CD8-positive, alpha-beta memory T cell (primary cell): ENCODE measurements around the gene EIF4EBP2. TPM values are rescaled to one million over a fixed set of nuclear protein-coding genes. Genes with fewer than 3 reads are reported as not detected.

Source experiments
- CTCF ChIA-PET: fragments of 350-600 bp; sonication (Branson Sonifier 250); formaldehyde crosslinking; loops from one replicate; lab custom pipeline; 2021; ENCODE audit warnings: antibody characterized with exemption; lab: Charles Lee
- POLR2A ChIA-PET: fragments of 350-600 bp; sonication (Branson Sonifier 250); formaldehyde crosslinking; loops from one replicate; lab custom pipeline; 2021; ENCODE audit warnings: antibody characterized with exemption; lab: Charles Lee
- DNase-seq, 5 donors: peaks; one replicate each; pipeline versions ENCODE4 v3.0.0 to v3.0.0-alpha.2; 2020 to 2022; ENCODE audit warnings: mixed read lengths in 1 of 5
- H3K27ac ChIP-seq: one replicate; pipeline ENCODE4 v1.7.0; 2013; ENCODE audit warnings: low read depth, mild to moderate bottlenecking, low read length, moderate library complexity
- H3K27me3 ChIP-seq: 2 replicates; pipeline ENCODE4 v1.7.0; 2013; ENCODE audit warnings: low read length, mild to moderate bottlenecking; ENCODE audit not compliant: insufficient read depth, poor library complexity, severe bottlenecking
- H3K36me3 ChIP-seq: 2 replicates; pipeline ENCODE4 v1.7.0; 2013; ENCODE audit warnings: mild to moderate bottlenecking, low read length, moderate library complexity; ENCODE audit not compliant: insufficient read depth
- H3K4me1 ChIP-seq: 2 replicates; pipeline ENCODE4 v1.7.0; 2013; ENCODE audit warnings: mild to moderate bottlenecking, low read length, moderate library complexity; ENCODE audit not compliant: insufficient read depth
- H3K4me3 ChIP-seq: 2 replicates; pipeline ENCODE4 v1.7.0; 2013; ENCODE audit warnings: mild to moderate bottlenecking, low read length
- H3K9me3 ChIP-seq: 2 replicates; pipeline ENCODE4 v1.7.0; 2013; ENCODE audit warnings: mild to moderate bottlenecking, low read length
- H3K27ac Mint-ChIP-seq, 8 donors: one replicate each; pipeline ENCODE4 v1.8.0; 2020 to 2021; ENCODE audit warnings: mixed read lengths in 8 of 8, mild to moderate bottlenecking in 6 of 8, inconsistent platforms in 3 of 8, moderate library complexity in 3 of 8
- H3K27me3 Mint-ChIP-seq, 2 donors: one replicate each; pipeline ENCODE4 v1.8.0; 2020 to 2021; ENCODE audit warnings: mixed read lengths in 2 of 2, mild to moderate bottlenecking in 1 of 2, moderate library complexity in 1 of 2
- H3K36me3 Mint-ChIP-seq, 3 donors: one replicate each; pipeline ENCODE4 v1.8.0; 2020 to 2021; ENCODE audit warnings: mixed read lengths in 3 of 3, inconsistent platforms in 1 of 3, mild to moderate bottlenecking in 1 of 3
- H3K4me1 Mint-ChIP-seq, 3 donors: one replicate each; pipeline ENCODE4 v1.8.0; 2020 to 2021; ENCODE audit warnings: mixed read lengths in 3 of 3, inconsistent platforms in 1 of 3, mild to moderate bottlenecking in 1 of 3
- H3K4me3 Mint-ChIP-seq, 7 donors: one replicate each; pipeline ENCODE4 v1.8.0; 2020 to 2021; ENCODE audit warnings: mixed read lengths in 7 of 7, mild to moderate bottlenecking in 6 of 7, moderate library complexity in 4 of 7, inconsistent platforms in 2 of 7
- H3K9me3 Mint-ChIP-seq, 5 donors: one replicate each; pipeline ENCODE4 v1.8.0; 2020 to 2022; ENCODE audit warnings: mixed read lengths in 5 of 5, mild to moderate bottlenecking in 3 of 5, moderate library complexity in 2 of 5, inconsistent platforms in 1 of 5
- polyA plus RNA-seq: library from polyadenylated mRNA; unstranded; fragments of 300-500 nt; fragmentation: Illumina TruSeq; gene quantifications from one replicate; pipeline ENCODE4 v1.2.3, GENCODE V29; 2021
- total RNA-seq, 2 experiments: library from RNA; stranded (reverse); gene quantifications; one replicate each; pipeline ENCODE4 v1.2.3, GENCODE V29; 2021

Gene EIF4EBP2
- total and polyA plus RNA-seq, 3 experiments from 2014 or later: 44.4 to 61.9 (median 45.8) TPM

- H3K27me3 Mint-ChIP-seq: peaks cover 25% of the 10 kb centered on the region in 2 donors
- POLR2A ChIA-PET: no interaction called here
Measured at GRCh38 chr10:70474780-70475179, 70.8 kb downstream of the EIF4EBP2 start.

GRCh38 chr10:70475661-70476060 is 71.7 kb downstream of the EIF4EBP2 start:
- no peak for DNase-seq
- H3K9me3 Mint-ChIP-seq: no peaks in the 10 kb centered on the region
- Histone ChIP-seq H3K36me3 (no peaks in the 10 kb centered on the region), H3K27ac (no peak overlapping the region), H3K27me3 (peaks cover 8% of the 10 kb centered on the region), H3K4me1 (peaks cover 35% of the 10 kb centered on the region), H3K4me3 (no peak overlapping the region), H3K9me3 (no peaks in the 10 kb centered on the region)
- peaks cover 24 to 25% of the 10 kb centered on the region in 2 donors for H3K27me3 Mint-ChIP-seq
- CTCF ChIA-PET: no interaction called here
- H3K36me3 Mint-ChIP-seq: no peaks in the 10 kb centered on the region
- peaks cover 30 to 43% (median 36%) of the 10 kb centered on the region in 3 donors for H3K4me1 Mint-ChIP-seq
- POLR2A ChIA-PET: no interaction called here
- H3K27ac Mint-ChIP-seq: no peak overlapping the region
- no peak overlapping the region for H3K4me3 Mint-ChIP-seq

More at GRCh38 chr10:70474780-70475179, 70.8 kb downstream of the EIF4EBP2 start:
- no peaks in the 10 kb centered on the region for H3K36me3 Mint-ChIP-seq
- Histone ChIP-seq H3K4me1 (peaks cover 26% of the 10 kb centered on the region), H3K27ac (no peak overlapping the region), H3K4me3 (no peak overlapping the region), H3K27me3 (peaks cover 8% of the 10 kb centered on the region), H3K9me3 (no peaks in the 10 kb centered on the region), H3K36me3 (no peaks in the 10 kb centered on the region)
- CTCF ChIA-PET: interaction anchor here (1.4 kb wide), 1 partner anchor 14 kb away, joined by 3 read pairs; no protein-coding TSS in a partner anchor
- no peaks in the 10 kb centered on the region for H3K9me3 Mint-ChIP-seq
- H3K4me1 Mint-ChIP-seq: peaks cover 22 to 34% (median 27%) of the 10 kb centered on the region in 3 donors
- no peak for DNase-seq
- no peak overlapping the region for H3K27ac Mint-ChIP-seq
- peak overlapping the region in 2 of 7 donors; percentile 12 for H3K4me3 Mint-ChIP-seq

DNA sequence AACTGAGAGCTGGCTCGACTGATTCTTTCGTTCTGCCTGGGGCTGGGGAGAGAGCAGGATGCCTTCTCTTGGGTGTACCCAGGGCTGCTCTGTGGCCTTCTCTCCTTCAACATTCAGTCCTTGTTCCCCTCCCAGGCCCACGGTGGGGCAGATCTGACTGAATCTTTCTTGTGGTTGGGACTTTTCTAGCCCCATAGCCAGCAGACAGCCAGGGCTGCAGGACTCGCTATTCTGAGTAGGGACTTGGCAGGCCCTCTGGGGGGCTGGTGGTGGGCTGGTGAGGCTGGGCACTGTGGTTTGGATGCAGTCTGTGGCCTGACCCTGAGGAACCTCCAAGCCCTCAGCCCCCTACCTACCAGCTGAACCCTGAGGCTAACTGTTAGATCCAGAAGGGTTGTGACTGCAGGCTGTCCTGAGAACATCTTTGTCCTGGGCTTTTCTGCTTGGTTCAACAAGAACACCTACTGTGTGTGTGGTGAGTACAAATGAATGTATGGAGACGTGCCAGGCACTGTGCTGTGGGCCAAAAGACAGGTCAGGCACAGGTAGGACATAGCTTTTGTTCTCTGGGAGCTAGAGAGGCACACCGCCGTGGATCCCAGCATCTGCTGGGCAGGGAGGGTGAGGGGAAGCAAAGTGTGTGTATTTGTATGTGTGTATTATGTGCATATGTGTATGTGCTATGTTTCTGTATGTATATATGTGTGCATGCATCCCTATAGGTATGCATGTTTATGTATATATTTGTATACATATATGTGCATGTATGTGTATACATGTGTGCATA is 72.5 kb downstream of the EIF4EBP2 start:
- H3K4me3 Mint-ChIP-seq: peak overlapping the region in 2 of 7 donors; percentile 66 to 78
- H3K4me3 ChIP-seq: no peak overlapping the region
- no peaks in the 10 kb centered on the region for H3K36me3 Mint-ChIP-seq

GRCh38 chr10:70477661-70478162 is 73.8 kb downstream of the EIF4EBP2 start:
- Mint-ChIP-seq H3K27me3 (peaks cover 20 to 25% of the 10 kb centered on the region in 2 donors), H3K4me1 (peaks cover 33 to 52% (median 39%) of the 10 kb centered on the region in 3 donors), H3K9me3 (no peaks in the 10 kb centered on the region), H3K36me3 (no peaks in the 10 kb centered on the region), H3K27ac (peak overlapping the region in 7 of 8 donors; percentile 25 to 80 (median 41)), H3K4me3 (peak overlapping the region; percentile 67 to 90 (median 73))
- CTCF ChIA-PET: interaction anchor here (1.2 kb wide), 2 partner anchors 14 to 16 kb away, joined by 3 to 4 read pairs; no protein-coding TSS in a partner anchor
- H3K27ac ChIP-seq: no peak overlapping the region
- peaks cover 8% of the 10 kb centered on the region for H3K27me3 ChIP-seq
- H3K4me3 ChIP-seq: peak overlapping the region; percentile 39
- H3K4me1 ChIP-seq: peaks cover 39% of the 10 kb centered on the region
- peak; percentile 54 to 85 (median 78) for DNase-seq
- POLR2A ChIA-PET: no interaction called here
- no peaks in the 10 kb centered on the region for H3K9me3 ChIP-seq
- H3K36me3 ChIP-seq: no peaks in the 10 kb centered on the region

More for the DNA sequence above, 72.5 kb downstream of the EIF4EBP2 start:
- Histone ChIP-seq H3K36me3 (no peaks in the 10 kb centered on the region), H3K9me3 (no peaks in the 10 kb centered on the region), H3K4me1 (peaks cover 39% of the 10 kb centered on the region), H3K27ac (no peak overlapping the region), H3K27me3 (peaks cover 8% of the 10 kb centered on the region)
- CTCF ChIA-PET: interaction anchor here (1.2 kb wide), 2 partner anchors 13 to 15 kb away, joined by 3 to 4 read pairs; no protein-coding TSS in a partner anchor
- no peak for DNase-seq
- POLR2A ChIA-PET: no interaction called here
- Mint-ChIP-seq H3K9me3 (no peaks in the 10 kb centered on the region), H3K4me1 (peaks cover 33 to 49% (median 39%) of the 10 kb centered on the region in 3 donors), H3K27me3 (peaks cover 22 to 25% of the 10 kb centered on the region in 2 donors), H3K27ac (peak overlapping the region in 5 of 8 donors; percentile 2 to 55 (median 37))

Other genes with a start within 250 kb of the EIF4EBP2 start
- gene SAR1A, start 233.6 kb upstream of the EIF4EBP2 start, total RNA-seq: 100 to 1,000 TPM; 136 to 145 TPM
- gene SAR1A, start 233.6 kb upstream of the EIF4EBP2 start, polyA plus RNA-seq: 24.7 TPM
- gene PPA1, start 170.7 kb upstream of the EIF4EBP2 start, total RNA-seq: 100 to 1,000 TPM; 358 to 368 TPM
- gene PPA1, start 170.7 kb upstream of the EIF4EBP2 start, polyA plus RNA-seq: 122 TPM
- not detected for gene NPFFR1, start 120.1 kb upstream of the EIF4EBP2 start, total RNA-seq
- not detected for gene NPFFR1, start 120.1 kb upstream of the EIF4EBP2 start, polyA plus RNA-seq
- 10 to 100 TPM; 12.1 to 12.8 TPM for gene LRRC20, start 21.5 kb upstream of the EIF4EBP2 start, total RNA-seq
- gene LRRC20, start 21.5 kb upstream of the EIF4EBP2 start, polyA plus RNA-seq: 2.8 TPM
- not detected for gene NODAL, start 37.5 kb downstream of the EIF4EBP2 start, total RNA-seq
- gene NODAL, start 37.5 kb downstream of the EIF4EBP2 start, polyA plus RNA-seq: 0.43 TPM
- under 1 TPM; 0.20 to 0.29 TPM for gene PALD1, start 74.6 kb downstream of the EIF4EBP2 start, total RNA-seq
- gene PALD1, start 74.6 kb downstream of the EIF4EBP2 start, polyA plus RNA-seq: not detected
- 10 to 100 TPM; 94.8 to 95.7 TPM for gene PRF1, start 198.6 kb downstream of the EIF4EBP2 start, total RNA-seq
- gene PRF1, start 198.6 kb downstream of the EIF4EBP2 start, polyA plus RNA-seq: 762 TPM